Measurements from ENCODE around the gene NSUN3.

The NSUN3 gene

DNA sequence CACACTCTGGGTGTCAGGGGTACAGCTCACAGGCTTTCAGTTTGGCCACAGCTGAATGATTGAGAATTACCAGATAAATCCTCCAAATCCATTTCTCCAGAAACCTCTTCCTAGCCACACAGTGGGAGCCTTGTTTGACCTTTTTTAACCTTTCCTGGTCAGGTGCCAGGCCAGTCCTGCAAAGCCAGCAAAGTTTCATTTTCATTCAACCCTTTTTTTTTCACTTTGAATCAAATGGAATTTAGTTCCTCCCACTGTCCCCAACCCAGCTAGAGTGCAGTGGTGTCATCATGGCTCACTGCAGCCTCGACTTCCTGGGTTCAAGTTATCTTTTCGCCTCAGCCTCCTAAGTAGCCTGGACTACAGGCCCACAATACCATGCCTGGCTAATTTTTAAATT lies 67.8 kb downstream of the NSUN3 start:
- no peak for DNase-seq (ENCODE audit: low read depth)

DNA sequence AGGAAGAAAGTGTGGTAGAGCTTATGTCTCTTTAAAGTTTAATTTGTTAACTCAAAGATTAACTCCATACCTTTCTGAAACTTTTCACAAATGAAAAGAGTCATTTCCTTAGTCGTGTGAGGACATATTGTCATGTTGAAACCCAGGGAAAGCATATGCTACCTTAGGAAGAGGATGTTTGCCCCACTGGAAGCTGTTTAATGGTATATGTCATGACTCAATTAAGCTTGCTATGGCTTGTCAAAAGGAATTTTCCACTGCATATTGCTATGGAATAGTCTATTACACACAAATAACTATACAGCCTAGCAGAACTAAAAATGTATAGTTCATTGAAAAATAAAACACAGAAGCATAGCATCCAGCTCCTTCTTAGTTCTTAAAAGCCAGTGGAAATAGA lies 69.9 kb downstream of the NSUN3 start:
- no peak for DNase-seq (ENCODE audit: low read depth)

DNA sequence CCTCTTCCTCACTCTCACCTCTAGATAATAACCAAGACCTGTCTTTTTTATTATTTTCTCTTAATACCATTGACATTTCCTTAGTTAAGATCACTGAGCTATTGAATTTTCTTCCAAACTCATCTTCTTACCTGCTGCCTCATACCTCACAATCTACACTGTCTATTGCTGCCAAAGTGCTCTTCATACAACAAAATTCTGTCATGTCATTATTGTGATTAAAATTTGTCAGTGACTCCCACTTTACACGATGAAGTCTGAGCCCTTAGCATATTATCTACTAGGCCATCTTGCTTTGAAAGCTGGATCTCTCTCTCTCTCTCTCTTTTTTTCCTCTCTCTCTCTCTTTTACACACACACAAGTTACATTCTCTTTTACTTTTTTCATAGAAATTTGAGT lies 73.3 kb downstream of the NSUN3 start:
- no peak for DNase-seq (ENCODE audit: low read depth)

DNA sequence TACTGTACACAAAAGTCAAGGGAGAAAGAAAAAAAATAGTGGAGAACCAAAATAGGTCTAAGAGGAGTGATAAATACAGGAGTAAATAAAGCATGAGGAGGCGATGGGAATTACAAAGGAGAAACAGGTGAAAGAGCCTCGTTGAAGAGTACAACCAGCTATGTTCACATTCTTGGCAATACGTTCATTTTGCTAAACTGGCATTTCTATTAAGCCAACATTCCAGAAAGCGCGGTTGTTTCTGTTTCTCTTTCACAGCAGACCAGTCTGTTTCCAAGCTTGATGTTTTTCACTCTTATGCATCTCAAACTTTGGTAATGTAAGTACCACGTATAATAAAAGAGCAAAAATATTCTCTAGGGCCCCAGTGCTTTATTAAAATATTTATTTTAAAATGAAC lies 74.5 kb downstream of the NSUN3 start:
- no peak for DNase-seq (ENCODE audit: low read depth)

DNA sequence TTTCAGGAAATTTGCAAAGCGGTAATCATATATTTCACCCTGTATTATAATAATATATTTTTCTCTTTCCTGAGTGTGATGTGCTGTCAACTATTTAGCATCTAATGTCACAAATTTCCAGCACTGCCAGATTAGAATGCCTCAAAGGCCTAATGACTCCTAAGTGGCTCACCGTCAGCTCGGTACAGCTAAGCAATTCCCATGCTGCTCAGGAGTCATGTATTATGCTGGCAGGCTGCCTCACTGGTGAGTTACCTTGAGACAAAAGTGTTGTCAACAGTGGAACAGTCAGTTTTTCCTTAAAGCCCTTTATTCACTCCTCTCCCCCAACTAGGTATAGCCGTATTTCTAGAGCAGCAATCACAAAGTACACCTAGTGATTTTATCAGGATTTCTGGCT lies 83.6 kb downstream of the NSUN3 start:
- no peak for DNase-seq (ENCODE audit: low read depth)

DNA sequence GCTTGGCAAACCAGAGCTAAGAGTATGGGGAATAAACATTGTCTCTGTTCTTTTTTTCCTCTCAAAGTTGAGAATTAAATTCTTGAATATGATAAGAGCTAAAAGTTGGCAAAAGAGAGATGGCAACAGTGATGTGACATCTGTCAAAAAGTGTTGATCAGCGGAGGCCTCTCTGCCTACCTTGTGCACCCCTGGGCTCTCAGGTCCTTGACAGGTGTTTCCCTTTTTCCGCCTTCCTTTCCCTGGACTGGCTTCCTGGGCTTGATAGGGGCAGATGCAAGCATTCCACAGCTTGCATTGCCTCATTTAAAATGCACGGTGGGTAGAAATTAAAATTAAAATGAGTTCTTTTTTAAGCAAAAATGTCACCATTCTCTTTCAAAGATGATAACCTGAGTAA lies 84.2 kb downstream of the NSUN3 start:
- no peak for DNase-seq (ENCODE audit: low read depth)

DNA sequence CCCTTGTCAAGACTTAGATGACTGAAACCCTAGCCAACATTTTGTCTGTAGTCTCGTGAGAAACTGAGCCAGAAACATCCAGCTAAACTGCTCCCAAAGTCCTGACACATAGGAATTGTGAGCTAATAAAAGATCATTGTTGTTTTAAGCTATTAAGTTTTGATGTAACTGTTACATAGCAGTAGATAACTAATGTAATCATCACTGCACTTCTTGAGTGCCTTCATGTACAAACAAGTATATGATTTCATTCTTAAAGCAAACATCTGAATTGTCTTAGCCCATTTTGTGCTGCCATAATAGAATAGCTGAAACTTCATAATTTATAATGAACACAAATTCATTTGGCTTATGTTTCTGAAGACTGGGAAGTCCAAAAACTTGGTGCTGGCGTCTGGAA lies 87.3 kb downstream of the NSUN3 start:
- DNase-seq (ENCODE audit: low read depth) = no peak

DNA sequence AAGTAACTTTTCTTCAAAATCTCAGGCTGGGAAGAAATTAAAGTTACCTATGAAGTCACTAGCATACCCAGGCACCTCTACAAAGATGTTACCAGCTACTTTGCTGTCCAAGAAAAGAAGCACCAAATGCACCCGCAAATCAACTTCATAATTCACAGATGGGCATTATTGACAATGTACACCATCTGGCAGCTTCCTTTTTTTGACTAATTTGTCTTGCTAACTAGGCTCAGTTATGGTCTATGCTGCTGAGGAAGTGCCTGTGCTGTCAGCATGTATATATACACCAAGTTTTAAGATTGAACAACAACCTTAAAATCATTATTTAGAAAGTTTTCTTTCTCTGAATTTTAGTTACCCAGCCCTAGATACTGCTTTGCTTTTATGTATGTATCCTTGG lies 93.8 kb downstream of the NSUN3 start:
- no peak for DNase-seq (ENCODE audit: low read depth)

DNA sequence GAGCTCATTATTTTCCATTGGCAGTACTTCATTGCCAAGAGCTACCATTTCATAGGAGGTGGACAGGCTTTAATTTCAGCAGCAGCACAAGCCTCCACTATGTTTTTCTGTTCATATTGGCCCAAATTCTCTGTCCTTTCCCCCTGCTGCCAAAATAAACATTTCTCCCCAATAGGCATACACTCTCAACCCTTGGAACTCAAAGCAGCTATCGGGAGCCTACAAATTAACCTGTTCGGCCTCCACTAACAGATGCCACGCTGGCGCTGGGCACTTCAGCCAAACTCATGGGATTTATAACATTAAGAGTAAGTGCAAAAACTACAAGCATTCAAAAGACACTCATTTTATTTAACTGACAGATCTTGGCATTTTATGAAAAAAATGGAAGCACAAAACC lies 95.7 kb downstream of the NSUN3 start:
- DNase-seq (ENCODE audit: low read depth) = no peak

DNA sequence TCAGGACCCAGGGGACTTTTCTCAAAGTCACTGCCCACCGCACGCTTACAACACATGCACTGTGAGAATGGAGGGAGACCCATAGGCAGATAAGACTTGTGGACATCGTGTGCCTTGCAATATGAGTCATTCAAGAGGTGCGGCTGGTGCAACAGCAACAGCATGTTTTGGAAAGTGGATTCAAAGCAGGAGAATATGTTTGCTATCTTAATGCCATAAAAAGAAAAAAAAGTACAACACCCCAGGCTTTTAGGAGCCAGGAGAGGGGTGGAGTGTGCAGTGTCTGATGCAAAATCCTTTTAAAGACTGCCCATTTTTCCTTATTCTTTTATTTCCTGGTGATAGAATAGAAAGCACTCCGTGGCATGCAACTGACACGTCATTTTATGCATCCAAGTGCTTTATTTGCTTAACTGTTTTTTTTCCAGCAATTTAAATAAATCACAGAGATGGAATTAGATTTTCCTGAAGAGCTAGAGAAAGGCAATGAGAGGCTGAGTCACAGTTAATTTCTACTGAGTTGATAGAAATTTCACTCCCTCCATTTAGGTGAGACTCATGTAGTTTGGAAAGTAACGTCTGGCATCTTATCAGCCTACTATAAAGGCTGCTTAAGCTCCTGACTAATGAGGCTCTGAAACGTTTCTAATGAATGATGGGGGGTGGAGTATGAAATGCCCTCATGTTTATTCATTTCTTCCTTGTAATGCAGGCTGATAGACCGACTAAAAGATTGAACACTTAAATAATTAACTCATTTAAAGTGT lies 96.4 kb downstream of the NSUN3 start:
- no peak for DNase-seq (ENCODE audit: low read depth)

DNA sequence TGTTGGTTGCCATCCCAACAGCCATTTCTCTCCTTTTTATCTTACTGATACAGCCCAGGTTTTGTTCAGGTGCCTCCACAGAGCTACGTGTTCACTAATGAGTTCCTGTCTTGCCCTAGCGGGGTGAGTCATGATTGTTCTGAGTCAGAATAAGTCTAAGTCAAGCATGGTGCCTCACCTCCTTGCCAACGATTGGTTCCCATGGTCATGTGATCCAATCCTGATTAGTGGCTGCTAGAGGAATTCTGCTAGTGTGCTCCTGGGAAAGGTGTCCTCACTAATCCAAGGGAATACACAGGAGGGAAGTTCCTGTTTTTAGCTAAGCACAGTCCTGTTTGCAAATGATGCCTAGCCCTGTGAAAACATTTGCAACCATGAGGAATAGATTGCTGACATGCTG lies 99.8 kb downstream of the NSUN3 start:
- no peak for DNase-seq (ENCODE audit: low read depth)

DNA sequence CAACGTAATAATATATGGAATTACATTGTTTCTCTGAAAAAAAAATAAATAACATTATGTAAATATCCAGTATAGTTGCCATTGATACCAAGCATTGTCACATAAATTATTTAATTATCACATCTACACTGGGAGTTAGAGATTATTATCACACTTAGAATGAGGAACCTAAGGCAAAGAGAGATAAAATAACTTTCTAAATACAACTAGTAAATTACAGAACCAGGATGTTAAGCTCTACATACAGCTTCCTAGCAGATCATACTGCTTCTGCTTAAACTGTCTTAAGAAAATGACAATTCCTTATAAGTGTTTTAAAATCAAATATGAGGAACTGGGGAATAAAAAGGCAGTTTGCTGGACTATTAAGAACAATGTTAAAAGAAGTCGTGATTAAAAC lies 104.5 kb downstream of the NSUN3 start:
- DNase-seq (ENCODE audit: low read depth) = no peak

DNA sequence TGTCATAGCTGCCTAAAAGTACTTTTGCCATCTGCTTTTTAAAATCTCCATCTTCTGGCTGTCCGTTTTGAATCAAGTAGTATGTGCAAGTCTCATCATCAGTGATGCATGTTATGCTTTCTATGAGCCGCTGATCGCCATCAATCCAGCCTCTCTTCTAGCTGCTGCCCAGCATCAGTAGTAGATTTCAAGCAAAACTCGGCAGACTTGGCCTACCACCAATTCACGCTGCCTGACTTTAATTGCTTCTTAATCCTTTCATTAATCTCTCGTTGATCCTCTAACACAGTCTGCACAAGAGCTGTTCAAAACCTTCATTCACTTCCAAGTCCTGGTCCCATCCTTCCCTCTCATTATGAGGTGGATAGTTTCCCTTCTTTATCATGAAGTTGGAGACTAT lies 104.9 kb downstream of the NSUN3 start:
- DNase-seq (ENCODE audit: low read depth) = no peak

DNA sequence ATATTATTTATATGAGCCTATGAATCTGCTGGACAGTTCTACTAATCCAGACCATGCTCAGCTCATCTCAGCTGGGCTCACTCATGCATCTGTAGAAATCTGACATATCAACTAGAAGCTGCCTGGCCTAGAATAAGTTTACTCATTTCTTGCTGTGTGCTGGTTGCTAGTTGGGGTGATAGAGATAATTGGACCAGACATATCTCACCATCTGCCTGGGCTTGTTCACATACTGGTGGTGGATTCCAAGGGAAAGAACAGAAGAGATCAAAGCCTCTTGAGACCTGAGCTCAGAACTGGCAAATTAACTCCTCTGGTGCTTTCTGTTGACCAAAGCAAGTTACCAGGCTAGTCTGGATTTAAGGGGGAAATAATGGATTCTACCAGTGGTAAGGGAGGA lies 109.1 kb downstream of the NSUN3 start:
- DNase-seq (ENCODE audit: low read depth) = no peak

DNA sequence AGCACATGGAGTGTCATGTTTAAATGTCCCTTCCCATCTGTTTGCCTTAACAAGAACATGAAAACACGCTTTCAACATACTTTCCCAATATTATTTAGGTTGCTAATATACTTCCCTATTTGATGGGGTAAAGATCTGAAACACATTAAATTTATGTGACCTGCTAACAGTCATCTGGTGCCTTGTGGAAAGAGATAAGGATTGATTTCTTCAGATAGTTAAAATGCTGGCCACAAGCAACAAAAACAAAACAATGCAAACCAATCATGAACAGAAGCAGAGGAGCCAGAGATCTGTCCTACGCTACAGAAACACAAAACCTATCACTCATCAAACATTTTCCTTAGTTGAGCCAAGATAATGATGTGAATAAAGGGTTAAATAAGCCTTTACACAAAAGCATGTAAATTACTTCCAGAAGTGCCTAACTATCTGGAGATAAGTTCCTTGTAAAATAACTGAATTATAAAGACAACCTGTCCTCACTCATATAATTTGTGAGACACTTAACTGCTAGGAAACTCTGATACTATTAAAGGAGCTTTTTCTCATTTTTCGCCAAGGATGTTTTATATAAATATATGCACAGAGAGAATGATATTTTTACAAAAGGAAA lies 109.9 kb downstream of the NSUN3 start:
- DNase-seq (ENCODE audit: low read depth) = no peak

DNA sequence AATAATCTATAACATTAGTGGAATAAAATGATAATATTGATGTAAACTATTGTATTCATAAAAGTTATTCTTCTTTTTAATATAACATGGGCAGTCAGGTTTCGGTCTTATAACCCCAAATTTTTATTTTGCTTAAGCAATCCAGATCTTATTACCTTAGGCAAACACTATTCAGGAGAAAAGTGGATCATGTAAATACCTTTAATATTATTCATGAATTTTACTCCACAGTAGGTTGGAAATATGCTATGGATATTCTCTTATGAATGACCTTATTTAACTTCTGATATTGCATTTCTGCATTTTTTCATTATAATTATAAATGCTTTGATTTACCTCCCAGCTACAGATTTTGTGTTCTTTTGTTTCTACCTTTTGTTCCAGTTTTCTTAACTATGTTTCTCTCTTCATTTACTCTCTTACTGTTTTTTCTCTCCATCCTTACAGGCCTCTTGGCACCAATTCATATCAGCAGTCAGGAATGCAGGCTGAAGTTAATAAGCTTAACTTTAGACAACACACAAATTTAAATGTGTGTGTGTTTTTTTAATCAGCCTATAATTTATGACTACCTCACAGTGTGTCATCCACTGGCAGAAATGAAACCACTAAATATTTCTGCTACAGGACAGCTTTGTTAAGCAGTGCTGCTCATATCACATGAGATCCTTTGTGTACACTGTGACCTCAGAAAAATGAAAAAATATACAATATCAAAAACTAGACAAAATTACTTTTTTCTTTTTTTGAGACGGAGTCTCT lies 111.0 kb downstream of the NSUN3 start:
- DNase-seq (ENCODE audit: low read depth) = no peak

DNA sequence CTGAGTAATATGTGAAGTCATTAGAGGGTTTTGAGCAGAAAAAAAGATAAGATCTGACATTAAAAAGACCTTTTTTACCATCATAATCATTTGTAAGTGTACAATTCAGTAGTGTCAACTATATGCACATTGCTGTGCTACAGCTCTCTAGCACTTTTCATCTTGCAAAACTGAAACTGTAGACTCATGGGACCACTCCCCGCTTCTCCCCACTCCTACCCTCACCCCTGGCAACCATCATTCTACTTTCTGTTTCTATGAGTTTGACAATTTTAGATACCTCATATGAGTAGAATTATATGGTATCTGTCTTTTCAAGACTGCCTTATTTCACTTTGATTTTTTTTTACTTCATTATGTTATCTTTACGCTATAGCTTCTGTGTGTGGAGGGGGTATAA lies 112.8 kb downstream of the NSUN3 start:
- DNase-seq (ENCODE audit: low read depth) = no peak

DNA sequence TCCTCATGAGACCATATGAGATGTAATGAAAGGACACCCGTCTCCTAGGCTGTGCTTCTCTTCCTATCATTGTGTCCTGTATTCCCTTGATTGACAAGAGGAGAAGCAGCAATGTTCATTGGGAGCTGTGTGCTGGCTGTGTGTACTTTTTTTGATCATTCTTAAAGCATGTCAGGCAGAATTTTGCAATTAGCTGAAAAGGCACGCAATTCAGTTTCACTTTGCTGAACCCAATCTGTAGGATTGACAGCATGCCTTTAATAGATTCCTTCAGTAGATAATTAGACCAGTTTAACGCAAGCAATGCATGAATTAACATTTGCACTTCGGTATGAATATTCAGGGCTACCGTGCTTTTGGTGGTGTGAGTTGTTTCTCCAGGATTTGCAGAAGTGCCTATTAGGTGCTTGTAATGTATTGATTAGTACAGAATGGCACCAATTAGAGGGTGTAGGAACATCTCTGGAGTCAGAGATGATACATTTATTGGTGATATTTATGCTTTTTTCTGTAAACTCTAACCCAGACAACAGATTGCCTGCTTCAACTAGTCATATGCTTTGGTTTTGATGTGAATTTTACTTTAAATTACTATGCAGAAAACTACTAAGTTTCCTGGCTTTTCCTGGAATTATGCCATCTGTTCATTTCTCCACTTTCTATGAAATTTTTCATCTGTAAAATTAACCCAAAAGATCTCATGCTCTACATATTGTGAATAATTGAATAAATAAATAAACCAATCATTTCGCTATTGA lies 114.3 kb downstream of the NSUN3 start:
- DNase-seq (ENCODE audit: low read depth) = no peak

Measured in activated T-helper 1 cell treated with Interleukin-2 at 50 U/mL for 16 hours (primary cell).